ENCODE data around the gene MAPKAPK2. TPM values are rescaled to one million over a fixed set of nuclear protein-coding genes. Genes with fewer than 3 reads are reported as not detected.

MAPKAPK2 gene
- polyA plus RNA-seq, 1 of the 3 experiments (the other 2 are of a cell fraction), result 46.8 TPM

- Histone ChIP-seq H3F3A (replicated peaks; ENCODE audit: insufficient read depth) (no peaks in the 10 kb centered on the region), H3K27me3 (ENCODE audit: insufficient read depth) (no peaks in the 10 kb centered on the region), H3K4me2 (no peak overlapping the region), H3K36me3 (replicated peaks in 1 of 2; ENCODE audit: control insufficient read depth in 1 of 2, insufficient read depth in 2 of 2, low read length in 1 of 2) (no peaks in the 10 kb centered on the region), H2AFZ (ENCODE audit: low read depth) (no peak overlapping the region), H3K79me2 (ENCODE audit: insufficient read depth) (no peaks in the 10 kb centered on the region), H3K27ac (ENCODE audit: low read depth in 2 of 2, low read length in 1 of 2) (no peak overlapping the region), H3K4me3 (ENCODE audit: low read depth in 2 of 2, low read length in 1 of 2) (no peak overlapping the region), H4K20me1 (ENCODE audit: insufficient read depth) (no peaks in the 10 kb centered on the region), H3K4me1 (ENCODE audit: control insufficient read depth in 1 of 2, insufficient read depth in 2 of 2, low read depth in 1 of 2, low read length in 1 of 2) (no peaks in the 10 kb centered on the region), H3K9ac (no peak overlapping the region), H3K9me2 (no peaks in the 10 kb centered on the region), H3K9me3 (no peaks in the 10 kb centered on the region)
- WGBS (ENCODE audit: low lambda C conversion rate), result 80% methylated on average over 3 of the region's 3 CpGs
- no peak for TF ChIP-seq USF2 (IDR thresholded peaks at IDR 0.05; ENCODE audit: borderline replicate concordance, low read depth, low read length)
- TF ChIP-seq RXRA (IDR thresholded peaks at IDR 0.05; ENCODE audit: borderline replicate concordance, low read depth), result no peak
- TF ChIP-seq RCOR1 (IDR thresholded peaks at IDR 0.05; ENCODE audit: low read length), result no peak
- TF ChIP-seq MAX (IDR thresholded peaks at IDR 0.05; ENCODE audit: low read depth), result no peak
- TF ChIP-seq POLR2AphosphoS5 (IDR thresholded peaks at IDR 0.05; ENCODE audit: low read depth, low read length), result no peak
- TF ChIP-seq USF1 (IDR thresholded peaks at IDR 0.05; ENCODE audit: borderline replicate concordance, low read depth), result no peak
- TF ChIP-seq GABPA (IDR thresholded peaks at IDR 0.05; ENCODE audit: low read depth), result no peak
- TF ChIP-seq TAF1 (IDR thresholded peaks at IDR 0.05; ENCODE audit: borderline replicate concordance, low read depth, low read length), result no peak
- TF ChIP-seq FOXM1 (IDR thresholded peaks at IDR 0.05; ENCODE audit: low read depth), result no peak
- TF ChIP-seq YY1 (IDR thresholded peaks at IDR 0.05; ENCODE audit: low read depth), result no peak
- TF ChIP-seq ELF1 (IDR thresholded peaks at IDR 0.05), result no peak
- TF ChIP-seq MEF2A (IDR thresholded peaks at IDR 0.05; ENCODE audit: borderline replicate concordance, low read depth), result no peak
- TF ChIP-seq TEAD4 (IDR thresholded peaks at IDR 0.05; ENCODE audit: borderline replicate concordance, insufficient read depth), result no peak
- no peak for TF ChIP-seq IRF3 (IDR thresholded peaks at IDR 0.05; ENCODE audit: low read depth, low read length)
- TF ChIP-seq RFX5 (IDR thresholded peaks at IDR 0.05; ENCODE audit: low read length), result no peak
- TF ChIP-seq NFIC (IDR thresholded peaks at IDR 0.05; ENCODE audit: borderline replicate concordance), result no peak
- TF ChIP-seq REST (IDR thresholded peaks at IDR 0.05; ENCODE audit: low read depth, low read length), result no peak
- no peak for TF ChIP-seq SMC3 (IDR thresholded peaks at IDR 0.05; ENCODE audit: low read depth, low read length)
- ChIA-PET CTCF (interaction anchor here (1.0 to 1.7 kb wide), 2 partner anchors 8 to 18 kb away, joined by 4 to 5 read pairs; no protein-coding TSS in a partner anchor), POLR2A (no interaction called here)
- DNase-seq, result no peak
Measured at GRCh38 chr1:206753141-206753540, 68.4 kb downstream of the MAPKAPK2 start.

Data from SK-N-SH (cell line).